Measurements from ENCODE around the gene ATP5F1E.
"Not testable (repeated sequence)": the region's sequence is repeated elsewhere in the genome, so short reads cannot be mapped to it uniquely, and the experiment has no call there.

Gene ATP5F1E

DNA sequence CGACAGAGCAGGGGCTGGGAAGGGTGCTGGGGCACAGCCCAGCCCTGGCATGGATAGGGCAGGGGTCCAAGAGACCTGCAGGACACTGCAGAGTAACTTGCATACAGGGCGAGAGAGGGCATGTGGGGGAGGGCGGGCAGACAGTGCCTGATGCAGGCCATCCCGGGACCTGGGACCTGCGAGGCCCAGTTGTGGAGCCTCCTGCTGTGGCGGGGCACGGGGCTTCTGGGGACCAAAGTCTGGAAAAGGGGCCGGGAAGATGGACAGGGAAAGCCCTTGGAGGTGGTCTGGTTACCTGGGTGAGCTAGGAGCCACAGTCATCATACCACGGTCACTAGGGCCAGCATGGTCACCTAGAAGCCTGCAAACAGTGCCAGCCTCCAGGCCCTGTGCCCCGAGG is 13.3 kb downstream of the ATP5F1E start:
- no peak for FAIRE-seq

DNA sequence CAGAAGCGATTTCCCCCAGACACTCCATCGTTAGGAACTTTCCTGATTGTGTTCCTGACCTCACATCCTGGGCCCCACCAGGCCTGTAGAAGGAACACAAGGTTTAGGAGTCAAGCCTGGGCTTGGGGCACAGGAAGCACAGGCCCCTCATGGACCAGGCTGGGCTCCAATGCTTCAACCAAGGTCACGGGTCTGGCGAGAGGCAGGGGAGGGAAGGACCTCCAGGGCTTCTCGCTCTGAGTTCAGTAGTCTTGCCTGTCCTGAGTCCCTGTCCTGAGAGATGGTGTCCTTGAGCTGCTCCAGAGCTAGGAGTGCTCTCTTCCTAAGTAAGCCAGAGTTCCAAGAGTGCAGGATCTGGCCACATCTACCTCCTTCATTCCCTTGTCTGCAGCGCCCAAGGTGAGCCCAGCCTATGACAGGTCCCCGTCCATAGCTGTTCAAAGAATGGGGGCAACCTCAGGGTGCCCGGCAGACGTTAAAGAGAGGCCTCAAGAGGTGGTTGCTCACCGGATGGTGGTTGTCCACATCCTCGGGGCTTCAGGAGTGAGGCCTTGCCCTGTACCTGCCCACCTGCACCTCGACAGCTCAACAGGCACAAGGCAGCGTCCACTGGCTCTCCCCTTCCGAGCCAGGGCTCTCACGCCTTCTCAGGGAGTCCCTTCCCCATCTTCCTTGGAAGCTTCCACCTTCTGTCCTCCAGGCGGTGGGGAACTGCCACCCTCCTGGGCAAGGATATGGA is 14.5 kb downstream of the ATP5F1E start:
- no peak for FAIRE-seq

DNA sequence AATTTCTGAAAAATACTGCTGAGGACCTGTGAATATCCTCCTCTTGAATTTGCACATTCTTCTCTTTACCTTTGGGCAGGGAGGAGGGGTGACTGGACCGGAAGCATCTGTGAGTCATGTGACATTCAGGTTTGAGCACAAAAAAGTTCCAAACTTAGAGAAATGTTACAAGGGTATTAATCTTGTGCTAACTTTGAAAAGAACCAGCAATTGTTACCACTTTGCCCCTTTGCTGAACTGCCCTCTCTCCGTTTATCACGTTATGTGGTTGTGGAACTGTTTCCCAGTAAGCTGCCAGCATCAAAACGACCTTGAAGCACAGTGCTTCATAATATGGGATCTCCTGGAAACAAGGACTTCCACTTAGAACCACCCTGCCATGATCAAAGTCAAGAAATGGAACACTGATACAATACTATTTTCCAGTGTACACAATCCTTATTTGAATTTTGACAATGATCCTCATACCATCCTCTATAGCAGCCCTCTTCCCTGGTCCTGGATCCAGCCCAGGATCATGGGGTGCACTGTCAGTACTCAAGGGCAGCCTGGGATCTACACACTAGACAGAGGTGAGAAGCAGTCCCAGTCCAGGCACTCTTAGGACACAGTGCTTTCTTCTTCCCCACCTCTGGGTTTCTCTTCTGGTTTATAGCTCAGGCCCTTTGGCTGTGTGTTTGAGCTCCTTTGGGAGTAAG is 15.2 kb downstream of the ATP5F1E start:
- FAIRE-seq: no peak

DNA sequence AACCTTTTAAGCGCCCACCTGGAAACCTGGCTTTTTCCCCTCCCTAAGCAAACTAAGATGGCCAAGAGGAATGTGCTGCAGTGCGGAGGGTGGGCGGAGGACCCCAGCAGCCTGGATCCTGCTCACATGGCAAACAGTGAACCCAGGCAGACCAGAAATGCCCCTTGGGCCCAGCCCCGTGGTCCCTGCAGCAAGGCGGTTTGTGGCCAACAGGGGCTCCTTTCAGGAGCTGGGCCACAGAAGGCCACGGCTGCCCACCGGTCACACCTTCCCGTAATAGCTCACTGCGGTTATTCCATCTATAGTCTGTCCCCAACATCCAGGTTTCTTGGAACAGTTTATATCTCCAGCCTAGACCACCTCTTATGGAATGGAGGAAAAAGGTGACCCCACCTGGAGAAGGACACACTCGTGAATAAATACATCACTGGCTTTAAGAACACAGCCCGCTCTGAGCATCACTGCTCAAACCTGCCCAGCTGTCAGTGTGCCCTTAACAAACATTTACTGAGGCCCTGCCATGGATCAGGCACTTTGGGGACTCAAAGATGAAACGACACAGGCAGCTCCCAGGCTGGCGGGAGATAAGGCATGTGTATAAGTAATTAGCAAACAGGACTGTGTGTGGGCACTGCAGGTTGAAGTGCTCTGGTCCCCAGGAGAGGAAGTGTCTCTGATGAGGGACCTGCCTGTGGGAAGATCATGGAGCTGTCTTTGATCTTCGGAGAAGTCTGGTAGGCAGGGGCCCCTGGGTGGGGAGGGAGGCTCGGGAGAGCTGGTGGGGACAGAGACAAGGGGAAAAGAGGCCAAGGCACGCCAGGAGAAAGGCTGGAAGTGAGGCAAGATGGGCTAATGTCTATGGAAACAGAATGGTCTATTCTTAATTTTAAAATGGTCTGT is 16.1 kb downstream of the ATP5F1E start:
- FAIRE-seq: no peak

DNA sequence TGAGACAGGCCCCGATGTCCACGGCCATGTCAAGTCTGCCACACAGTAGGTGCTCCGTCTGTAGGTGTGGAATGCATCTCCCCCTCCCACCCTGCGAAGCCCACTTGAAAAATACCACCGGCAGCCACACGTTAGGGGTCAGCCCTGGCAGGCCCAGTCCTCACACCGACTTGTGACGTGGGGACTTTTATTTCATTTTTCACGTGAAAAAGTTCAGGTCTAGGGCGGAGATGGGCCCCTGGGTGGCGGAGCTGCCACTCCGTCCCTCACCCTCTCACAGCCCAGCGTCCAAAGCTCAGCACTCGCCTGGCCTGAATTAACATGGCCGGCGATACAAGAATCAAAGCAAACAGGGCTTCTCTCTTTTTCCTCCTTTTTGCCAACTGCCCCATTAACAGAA is 16.7 kb downstream of the ATP5F1E start:
- no peak for FAIRE-seq

DNA sequence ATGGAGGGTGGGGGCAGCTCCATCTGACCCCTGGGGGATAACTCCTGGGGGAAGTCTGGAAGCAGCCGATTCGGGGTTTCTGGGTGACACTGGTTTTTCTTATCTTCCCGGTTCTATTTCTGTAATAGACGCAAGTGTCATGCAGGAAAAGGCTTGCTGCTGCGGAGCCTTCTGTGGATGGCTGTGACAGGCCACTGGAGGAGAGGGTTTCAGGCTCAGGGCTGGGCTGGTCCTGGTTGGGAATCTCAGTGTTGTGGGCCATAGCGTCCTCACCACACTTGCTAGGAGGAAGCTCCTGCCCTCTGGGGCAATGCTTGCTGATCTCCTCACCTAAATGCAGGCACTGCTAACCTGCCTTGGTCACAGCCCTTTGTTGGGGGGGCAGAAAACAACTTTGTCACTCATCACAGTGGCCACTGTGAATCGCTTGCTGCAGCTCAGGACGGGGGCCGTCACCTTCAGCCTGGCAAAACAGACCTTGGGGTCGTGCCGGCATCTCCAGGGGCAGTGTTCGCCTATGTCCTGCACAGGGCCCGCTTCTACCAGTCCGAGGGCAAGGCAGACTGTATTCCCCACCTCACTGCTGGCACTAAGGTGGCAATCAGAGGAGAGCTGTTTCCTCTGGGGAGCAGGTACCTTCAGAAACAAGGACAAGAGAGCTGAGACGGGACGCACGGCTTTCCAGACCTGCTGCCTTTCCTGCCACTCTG is 17.3 kb downstream of the ATP5F1E start:
- FAIRE-seq: no peak

DNA sequence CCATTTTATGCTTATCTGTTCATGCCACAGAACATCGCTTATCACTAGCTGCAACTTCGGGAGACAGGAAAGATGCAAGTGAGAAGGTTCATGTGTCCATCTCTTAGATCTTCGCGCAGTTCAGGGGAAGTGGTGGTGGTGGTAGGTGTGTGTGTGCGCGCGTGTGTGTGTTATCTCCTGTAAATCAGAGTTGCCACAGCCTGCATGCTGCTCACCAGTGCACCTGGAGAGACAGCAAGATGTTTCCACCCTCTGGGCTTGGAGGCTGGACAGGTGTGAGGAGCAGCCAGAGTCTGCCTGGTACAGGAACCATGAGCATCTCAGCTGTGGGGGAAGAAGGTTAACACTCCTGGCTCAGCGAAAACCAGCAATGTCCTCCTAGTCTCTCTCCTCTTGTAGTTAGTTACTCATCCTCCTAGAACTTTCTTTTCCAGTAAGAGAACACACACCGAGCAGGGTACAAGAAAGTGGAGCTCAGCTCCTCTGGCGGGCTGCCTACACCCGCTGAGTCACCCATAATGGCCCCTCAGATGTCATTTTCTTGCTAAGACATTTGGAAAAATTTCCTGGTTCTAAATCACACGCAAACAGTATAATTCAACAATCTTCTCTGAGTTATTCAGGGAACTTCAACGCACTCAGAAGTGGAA is 18.1 kb downstream of the ATP5F1E start:
- no peak for FAIRE-seq

DNA sequence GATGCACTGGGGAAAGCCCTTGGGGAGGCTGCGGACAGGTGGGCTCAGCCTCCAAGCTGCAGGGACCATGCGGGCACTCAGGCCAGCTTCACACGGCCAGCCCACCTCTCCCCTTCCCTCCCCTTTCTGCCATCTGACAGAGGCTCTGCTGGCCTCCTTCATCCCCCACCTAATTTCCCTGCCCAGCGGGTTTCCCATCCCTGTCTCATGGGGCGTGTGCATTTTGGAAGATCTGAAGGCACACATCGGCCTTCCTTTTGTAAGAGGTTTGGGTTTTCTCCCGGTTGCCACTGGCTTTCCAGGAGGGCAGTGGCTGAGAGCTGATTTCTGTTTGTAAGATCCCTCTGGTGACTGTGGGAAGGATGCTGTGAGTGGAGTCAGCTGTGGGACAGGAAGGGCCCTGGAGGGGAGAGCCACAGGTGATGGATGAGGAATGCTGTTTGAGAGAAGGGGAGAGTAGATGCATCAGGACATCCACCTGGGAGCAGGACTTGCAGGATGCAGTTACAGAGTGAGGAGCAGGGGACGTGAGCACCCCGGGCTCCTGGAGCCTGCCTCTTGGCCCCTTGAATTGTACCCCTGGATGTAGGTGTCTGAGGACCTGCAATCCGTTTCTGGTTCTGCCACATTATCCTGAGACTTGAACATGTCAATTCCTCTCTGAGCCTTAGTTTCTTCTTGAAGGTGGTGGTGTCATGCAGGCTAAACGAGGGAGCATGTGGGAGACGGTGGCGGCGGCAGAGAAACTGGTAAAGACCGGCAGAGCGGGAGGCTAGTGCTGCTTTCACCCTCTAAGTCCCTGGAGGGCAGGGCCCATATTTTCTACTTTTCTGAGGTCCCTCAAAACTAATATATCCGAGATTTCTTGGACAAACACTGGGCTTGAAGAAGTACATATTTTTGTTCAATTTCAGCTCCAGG is 18.8 kb downstream of the ATP5F1E start:
- no peak for FAIRE-seq

DNA sequence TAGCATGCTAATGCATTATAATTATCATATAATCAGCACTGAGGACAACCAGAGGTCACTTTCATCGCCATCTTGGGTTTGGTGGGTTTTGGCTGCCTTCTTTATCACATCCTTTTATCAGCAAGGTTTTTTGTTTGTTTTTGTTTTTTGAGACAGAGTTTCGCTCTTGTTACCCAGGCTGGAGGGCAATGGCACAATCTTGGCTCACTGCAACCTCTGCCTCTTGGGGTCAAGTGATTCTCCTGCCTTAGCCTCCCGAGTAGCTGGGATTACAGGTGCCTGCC is 20.3 kb downstream of the ATP5F1E start:
- FAIRE-seq: not testable (repeated sequence)

DNA sequence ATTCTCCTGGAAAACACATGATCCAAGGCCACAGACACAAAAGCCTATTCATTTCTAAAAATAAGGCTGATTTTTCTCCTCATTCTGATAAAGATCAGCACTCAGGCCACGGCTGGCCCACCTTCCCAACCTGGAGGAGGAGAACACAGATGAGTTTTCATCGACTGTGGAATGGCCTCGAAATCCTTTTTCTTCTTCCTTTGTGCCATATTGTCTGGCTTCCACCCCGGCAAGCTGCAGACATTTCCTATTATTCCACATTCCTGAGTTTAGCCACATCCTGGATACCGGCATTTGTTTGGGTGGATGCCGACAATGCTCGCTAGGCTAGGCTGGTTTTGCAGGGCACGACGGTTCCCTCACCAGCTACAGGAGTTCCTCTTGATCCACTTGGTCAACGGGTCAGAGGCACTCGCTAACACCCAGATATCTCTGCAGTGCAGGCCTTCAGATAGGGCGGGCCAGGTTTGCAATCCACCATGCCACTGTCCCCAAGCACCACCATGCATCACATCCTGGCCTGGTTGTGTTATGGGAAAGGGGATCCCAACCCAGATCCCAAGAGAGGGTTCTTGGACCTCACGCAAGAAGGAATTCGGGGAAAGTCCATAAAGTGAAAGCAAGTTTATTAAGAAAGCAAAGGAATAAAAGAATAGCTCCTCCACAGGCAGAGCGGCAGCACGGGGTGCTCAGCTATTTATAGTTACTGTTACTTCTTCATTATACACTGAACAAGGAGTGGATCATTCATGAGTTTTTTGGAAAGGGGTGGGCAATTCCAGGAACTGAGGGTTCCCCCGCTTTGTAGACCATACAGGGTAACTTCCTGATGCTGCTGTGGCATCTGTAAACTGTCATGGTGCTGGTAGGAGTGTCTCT is 20.9 kb downstream of the ATP5F1E start:
- FAIRE-seq: no peak

DNA sequence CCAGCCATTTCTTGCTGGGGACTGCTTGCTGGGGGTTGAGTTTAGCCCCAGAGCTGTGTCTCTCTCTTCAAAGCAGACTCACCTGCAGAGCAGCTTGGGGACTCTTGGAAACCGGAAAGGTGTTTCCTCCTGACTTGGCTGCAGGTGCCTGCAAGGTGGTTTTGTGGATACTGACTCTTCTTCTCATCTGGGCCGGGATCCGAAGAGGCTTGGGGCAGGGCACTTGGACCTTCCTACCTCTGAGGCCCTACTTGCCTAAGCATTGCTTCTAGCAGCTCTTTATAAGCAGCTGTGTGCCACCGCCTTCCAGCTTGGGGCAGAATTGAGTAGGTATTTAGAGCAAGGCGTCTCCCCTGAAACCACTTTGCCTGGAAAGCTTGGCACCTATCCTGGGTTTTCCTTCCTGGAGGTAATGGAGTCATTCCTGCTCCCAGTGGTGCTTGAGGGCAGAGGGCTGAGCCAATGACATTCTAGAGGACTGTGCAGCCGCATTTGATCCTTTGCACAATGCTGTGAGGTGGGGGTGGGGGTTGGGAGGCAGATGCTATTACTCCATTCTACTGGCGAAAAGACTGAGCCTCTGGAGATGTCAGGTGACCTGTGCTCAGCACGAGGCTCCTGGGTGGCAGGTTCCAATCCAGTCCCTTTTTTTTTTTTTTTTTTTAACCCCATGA is 21.7 kb downstream of the ATP5F1E start:
- FAIRE-seq: no peak

DNA sequence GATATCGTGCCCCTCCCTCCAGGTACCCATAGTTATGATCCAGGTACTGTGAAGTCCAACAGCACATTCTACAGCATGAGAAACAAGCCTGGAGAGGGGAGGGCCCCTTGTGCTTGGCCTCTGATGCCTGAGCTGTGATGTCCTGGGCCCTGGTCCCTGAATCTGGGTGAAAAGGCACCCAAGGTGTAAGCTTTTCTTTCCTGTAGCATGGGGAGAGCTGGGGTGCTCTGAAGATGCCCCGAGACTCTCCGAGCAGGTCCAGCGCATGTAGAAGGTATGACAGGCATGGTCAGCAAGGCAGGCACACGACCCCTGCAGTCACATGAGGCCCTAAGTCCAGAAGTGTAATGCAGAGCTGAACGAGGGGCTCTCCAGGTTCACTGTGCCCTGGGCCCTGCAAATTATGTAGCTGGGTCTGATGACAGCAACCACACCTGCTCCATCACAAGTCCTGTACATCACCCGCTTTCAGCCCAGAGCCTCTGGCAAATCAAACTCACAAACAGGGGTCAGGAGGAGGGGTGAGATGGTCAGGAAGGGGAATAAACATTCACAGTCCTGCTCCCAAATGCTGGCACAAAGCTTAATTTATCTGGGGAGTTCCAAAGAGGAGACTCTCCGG is 23.3 kb downstream of the ATP5F1E start:
- FAIRE-seq: no peak

DNA sequence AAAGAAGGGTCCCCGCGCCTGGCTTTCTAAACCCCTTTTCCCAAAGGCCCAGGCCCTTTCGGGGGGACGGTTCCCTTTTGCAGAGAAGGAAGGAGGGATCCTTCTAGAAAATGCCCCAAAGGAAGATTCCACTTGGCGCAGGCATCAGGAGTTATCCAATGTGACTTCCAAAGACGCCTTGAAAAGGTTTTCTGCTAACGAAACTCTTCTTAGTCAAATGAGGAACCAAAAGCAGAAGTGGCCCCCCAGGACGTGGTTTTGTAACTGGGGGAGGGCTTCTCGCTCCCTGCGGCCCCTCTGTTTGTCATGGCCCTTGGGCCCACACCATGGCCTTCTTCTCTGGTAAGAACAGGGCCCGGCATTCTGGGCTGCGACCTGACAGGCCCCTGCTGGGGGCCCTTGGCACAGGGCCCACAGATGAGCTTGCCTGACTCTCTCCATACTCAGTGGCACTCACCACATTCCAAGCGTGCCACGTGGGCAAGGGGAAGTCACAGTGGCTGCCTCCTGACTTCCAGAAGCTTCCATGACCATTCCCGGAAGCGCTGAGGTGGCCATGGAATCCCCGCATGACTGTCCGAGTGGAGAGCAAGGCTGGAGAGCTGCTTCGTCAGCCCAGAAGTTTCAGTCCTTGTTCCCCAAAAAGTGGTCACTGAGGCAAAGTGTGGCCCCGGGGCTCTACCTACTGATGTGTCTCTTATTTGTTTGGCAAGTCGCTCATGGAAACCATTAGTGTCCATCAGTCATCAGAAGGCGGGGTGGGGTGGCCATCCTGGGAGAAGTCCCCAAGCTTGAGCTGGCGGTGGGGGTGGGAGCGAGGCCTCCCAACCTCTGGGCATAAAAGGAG is 24.2 kb downstream of the ATP5F1E start:
- no peak for FAIRE-seq

DNA sequence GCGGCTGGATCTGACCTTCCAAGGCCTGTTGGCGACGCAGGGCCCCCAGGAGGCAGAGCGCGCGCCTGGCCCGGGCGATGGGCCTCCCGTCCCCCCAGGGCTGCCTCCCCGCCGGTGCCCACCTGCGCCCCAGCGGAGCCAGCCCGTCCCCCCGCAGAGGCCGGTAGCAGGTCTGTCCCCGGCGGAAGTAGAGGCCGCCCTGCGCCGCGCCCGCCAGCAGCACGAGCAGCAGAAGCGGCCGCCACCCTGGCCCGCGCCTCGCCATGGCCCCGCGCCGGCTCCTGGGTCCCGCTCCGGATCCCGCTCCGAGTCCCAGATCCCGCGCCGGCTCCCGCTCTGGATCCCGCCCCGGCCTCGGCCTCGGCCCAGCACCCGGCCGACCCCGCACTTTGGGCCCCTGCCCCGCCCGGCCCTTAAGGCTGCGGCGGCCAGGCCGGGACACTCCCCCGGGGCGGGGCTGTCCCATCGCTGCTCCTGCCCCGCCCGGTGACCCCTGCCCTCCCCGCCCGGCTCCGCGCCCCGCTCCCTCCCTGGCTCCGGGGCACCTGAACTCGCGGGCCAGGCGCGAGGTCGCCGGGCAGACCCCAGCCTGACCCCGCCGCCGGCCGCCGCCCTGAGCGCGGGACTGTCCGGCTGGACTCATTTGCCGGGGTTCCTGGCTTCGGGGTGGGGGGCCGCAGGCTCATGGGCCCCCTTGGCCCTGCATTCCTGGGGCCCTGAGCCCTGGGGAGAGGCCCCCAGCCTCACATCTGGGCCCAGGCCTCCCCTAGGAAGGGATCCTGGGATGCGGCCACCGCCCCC is 25.1 kb downstream of the ATP5F1E start, which contains the start of gene CTSZ:
CTSZ (minus strand) TSS at position 391 of the 801 bp plus-strand sequence; CDS start at position 265, 126 bp downstream.
- no peak for FAIRE-seq

DNA sequence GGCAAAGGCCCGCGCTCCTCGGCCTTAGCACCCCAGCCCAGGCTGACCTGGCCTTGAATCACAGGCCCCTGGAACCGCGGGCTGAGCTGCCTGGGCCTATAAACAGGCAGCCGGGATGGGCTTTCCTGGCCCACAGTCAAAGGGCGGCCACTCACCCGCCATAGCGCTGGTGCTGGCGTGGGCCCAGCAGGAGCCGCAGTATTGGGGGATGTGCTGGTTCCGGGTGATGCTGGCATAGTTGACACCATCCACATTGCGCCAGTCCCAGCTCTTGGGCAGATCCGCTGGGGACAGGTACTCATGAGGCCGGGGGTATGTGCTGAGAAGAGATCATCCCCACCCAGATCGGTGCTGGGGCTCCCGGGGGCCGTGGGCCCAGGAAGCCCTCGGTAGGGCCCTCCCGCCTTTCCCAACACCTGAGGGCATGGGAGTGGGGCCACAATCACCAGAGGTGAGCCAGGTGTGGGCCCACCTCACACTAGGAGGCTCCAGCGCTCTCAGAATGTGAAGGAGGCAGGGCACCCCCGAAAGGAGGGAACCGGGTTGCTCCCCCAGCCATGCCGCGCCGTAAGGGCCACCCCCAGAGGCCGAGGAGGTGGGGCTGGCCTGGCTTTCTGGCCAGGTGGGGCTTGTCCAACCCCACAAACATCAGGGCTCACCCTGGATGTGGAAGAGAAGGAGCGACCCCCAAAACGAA is 25.8 kb downstream of the ATP5F1E start:
- FAIRE-seq: no peak

DNA sequence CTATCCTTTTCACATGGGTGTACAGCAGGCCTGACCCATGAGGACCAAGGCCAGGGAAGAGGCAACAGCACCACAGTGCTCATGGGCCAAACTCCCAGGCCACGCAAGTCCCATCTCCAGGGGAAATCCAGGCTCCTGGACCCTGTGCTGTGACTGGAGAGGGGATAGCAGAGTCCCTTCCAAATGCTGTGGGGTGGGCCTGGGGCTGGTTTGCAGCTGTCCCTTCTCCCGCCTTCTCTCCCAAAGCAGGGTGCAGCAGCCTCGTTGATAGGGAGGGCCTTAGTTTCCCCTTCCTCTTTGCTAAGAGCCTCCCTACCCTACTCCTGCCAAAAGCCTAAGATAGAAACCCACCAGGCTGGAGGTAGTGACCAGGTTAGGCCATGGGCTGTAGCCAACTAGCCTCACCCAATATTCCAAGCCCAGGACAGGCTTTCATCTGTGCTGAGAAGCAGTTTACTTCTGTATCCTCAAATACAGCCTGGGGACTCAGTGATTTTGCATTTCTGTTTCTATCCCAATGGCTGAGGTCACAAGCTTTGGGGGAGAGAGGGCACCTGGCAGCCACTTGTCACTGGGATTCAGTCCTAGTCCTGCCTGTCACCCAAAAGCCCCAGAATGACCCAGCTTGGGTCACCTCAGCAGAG is 26.5 kb downstream of the ATP5F1E start:
- no peak for FAIRE-seq
